ENCODE results near the gene ADGRG3. TPM values are rescaled to one million over a fixed set of nuclear protein-coding genes. Genes with fewer than 3 reads are reported as not detected.

ADGRG3 gene
- total RNA-seq, 1 experiment from 2014 or later, result not detected

DNA sequence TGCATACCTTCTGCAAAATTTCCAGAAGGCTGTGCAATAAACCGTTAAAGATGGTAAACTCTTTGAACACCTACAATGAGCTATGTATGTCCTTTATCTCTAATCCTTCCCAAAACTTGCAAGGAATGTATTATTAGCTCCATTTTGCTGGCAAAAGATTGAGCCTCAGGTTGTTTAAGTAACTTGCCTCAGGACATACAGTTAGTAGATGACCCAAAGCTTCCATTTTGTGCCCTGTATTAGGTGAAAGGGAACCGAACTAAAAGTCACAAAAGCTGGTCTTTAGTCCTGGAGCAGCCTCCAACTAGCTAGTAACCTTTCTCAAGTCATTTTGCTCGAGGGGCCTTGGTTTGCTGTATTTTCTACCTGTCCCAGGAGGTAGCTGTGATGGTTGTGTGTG is 4.3 kb downstream of the ADGRG3 start:
- H3K79me2 ChIP-seq (ENCODE audit: insufficient read depth, low read length), result no peaks in the 10 kb centered on the region
- DNase-seq (ENCODE audit: low read depth, low spot score) (no peak), ATAC-seq (no peak)
- H3K36me3 ChIP-seq (ENCODE audit: control insufficient read depth in 1 of 2, insufficient read depth in 2 of 2, low read length in 2 of 2), result no peaks in the 10 kb centered on the region
- no peaks in the 10 kb centered on the region for H3K9me3 ChIP-seq (ENCODE audit: control insufficient read depth in 1 of 2, insufficient read depth in 1 of 2, low read depth in 1 of 2, low read length in 2 of 2)
- no peak overlapping the region for H3K27ac ChIP-seq (ENCODE audit: low read depth, low read length)
- H2AFZ ChIP-seq (ENCODE audit: low read depth, low read length, poor library complexity, severe bottlenecking), result no peak overlapping the region
- H3K27me3 ChIP-seq (ENCODE audit: insufficient read depth, low read length), result peaks cover 6% of the 10 kb centered on the region; the same call in 1 of the 2 replicates
- no peak overlapping the region for H3K4me2 ChIP-seq (ENCODE audit: low read length)
- no peaks in the 10 kb centered on the region for H3K9me2 ChIP-seq (ENCODE audit: insufficient read depth)
- no peak overlapping the region for H3K4me3 ChIP-seq (replicated peaks in 1 of 2; ENCODE audit: low read depth in 1 of 2, low read length in 2 of 2)
- POLR2A ChIA-PET, result no interaction called here
- TF ChIP-seq ZNF274 (IDR thresholded peaks at IDR 0.05; ENCODE audit: low read depth, low read length), result no peak
- TF ChIP-seq, protein P1, sequence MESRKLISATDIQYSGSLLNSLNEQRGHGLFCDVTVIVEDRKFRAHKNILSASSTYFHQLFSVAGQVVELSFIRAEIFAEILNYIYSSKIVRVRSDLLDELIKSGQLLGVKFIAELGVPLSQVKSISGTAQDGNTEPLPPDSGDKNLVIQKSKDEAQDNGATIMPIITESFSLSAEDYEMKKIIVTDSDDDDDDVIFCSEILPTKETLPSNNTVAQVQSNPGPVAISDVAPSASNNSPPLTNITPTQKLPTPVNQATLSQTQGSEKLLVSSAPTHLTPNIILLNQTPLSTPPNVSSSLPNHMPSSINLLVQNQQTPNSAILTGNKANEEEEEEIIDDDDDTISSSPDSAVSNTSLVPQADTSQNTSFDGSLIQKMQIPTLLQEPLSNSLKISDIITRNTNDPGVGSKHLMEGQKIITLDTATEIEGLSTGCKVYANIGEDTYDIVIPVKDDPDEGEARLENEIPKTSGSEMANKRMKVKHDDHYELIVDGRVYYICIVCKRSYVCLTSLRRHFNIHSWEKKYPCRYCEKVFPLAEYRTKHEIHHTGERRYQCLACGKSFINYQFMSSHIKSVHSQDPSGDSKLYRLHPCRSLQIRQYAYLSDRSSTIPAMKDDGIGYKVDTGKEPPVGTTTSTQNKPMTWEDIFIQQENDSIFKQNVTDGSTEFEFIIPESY (IDR thresholded peaks at IDR 0.05; ENCODE audit: extremely low read depth, insufficient replicate concordance, low read length), result no peak
- no peak for TF ChIP-seq SP1 (IDR thresholded peaks at IDR 0.05; ENCODE audit: low read depth)
- TF ChIP-seq ZFX (IDR thresholded peaks at IDR 0.05), result no peak
- TF ChIP-seq, protein P2, sequence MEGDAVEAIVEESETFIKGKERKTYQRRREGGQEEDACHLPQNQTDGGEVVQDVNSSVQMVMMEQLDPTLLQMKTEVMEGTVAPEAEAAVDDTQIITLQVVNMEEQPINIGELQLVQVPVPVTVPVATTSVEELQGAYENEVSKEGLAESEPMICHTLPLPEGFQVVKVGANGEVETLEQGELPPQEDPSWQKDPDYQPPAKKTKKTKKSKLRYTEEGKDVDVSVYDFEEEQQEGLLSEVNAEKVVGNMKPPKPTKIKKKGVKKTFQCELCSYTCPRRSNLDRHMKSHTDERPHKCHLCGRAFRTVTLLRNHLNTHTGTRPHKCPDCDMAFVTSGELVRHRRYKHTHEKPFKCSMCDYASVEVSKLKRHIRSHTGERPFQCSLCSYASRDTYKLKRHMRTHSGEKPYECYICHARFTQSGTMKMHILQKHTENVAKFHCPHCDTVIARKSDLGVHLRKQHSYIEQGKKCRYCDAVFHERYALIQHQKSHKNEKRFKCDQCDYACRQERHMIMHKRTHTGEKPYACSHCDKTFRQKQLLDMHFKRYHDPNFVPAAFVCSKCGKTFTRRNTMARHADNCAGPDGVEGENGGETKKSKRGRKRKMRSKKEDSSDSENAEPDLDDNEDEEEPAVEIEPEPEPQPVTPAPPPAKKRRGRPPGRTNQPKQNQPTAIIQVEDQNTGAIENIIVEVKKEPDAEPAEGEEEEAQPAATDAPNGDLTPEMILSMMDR (IDR thresholded peaks at IDR 0.05 in 2 of 3, conservative IDR thresholded peaks at IDR 0.05 in 1 of 3; ENCODE audit: borderline replicate concordance in 1 of 3, insufficient read depth in 1 of 3, low read depth in 2 of 3, low read length in 2 of 3), result no peak
- TF ChIP-seq, protein P3, sequence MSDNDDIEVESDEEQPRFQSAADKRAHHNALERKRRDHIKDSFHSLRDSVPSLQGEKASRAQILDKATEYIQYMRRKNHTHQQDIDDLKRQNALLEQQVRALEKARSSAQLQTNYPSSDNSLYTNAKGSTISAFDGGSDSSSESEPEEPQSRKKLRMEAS (IDR thresholded peaks at IDR 0.05), result no peak
- TF ChIP-seq TCF7L2 (IDR thresholded peaks at IDR 0.05; ENCODE audit: borderline replicate concordance, extremely low read depth, insufficient read depth, insufficient read length), result no peak
- no peak for TF ChIP-seq CBX3 (IDR thresholded peaks at IDR 0.05; ENCODE audit: low read depth)
- no peak for TF ChIP-seq ELF1 (IDR thresholded peaks at IDR 0.05; ENCODE audit: borderline replicate concordance, low read depth)
- no peak for TF ChIP-seq EZH2 (IDR thresholded peaks at IDR 0.05)
- TF ChIP-seq SRF (IDR thresholded peaks at IDR 0.05; ENCODE audit: low read depth), result no peak
- no peak for TF ChIP-seq EZH2phosphoT487 (IDR thresholded peaks at IDR 0.05; ENCODE audit: borderline replicate concordance)
- TF ChIP-seq POLR2AphosphoS5 (IDR thresholded peaks at IDR 0.05; ENCODE audit: low read depth, low read length), result no peak
- no peak for TF ChIP-seq FOSL1 (IDR thresholded peaks at IDR 0.05; ENCODE audit: low read depth)
- no peak for TF ChIP-seq CEBPB (IDR thresholded peaks at IDR 0.05; ENCODE audit: low read depth)
- TF ChIP-seq, protein P4, sequence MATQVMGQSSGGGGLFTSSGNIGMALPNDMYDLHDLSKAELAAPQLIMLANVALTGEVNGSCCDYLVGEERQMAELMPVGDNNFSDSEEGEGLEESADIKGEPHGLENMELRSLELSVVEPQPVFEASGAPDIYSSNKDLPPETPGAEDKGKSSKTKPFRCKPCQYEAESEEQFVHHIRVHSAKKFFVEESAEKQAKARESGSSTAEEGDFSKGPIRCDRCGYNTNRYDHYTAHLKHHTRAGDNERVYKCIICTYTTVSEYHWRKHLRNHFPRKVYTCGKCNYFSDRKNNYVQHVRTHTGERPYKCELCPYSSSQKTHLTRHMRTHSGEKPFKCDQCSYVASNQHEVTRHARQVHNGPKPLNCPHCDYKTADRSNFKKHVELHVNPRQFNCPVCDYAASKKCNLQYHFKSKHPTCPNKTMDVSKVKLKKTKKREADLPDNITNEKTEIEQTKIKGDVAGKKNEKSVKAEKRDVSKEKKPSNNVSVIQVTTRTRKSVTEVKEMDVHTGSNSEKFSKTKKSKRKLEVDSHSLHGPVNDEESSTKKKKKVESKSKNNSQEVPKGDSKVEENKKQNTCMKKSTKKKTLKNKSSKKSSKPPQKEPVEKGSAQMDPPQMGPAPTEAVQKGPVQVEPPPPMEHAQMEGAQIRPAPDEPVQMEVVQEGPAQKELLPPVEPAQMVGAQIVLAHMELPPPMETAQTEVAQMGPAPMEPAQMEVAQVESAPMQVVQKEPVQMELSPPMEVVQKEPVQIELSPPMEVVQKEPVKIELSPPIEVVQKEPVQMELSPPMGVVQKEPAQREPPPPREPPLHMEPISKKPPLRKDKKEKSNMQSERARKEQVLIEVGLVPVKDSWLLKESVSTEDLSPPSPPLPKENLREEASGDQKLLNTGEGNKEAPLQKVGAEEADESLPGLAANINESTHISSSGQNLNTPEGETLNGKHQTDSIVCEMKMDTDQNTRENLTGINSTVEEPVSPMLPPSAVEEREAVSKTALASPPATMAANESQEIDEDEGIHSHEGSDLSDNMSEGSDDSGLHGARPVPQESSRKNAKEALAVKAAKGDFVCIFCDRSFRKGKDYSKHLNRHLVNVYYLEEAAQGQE (IDR thresholded peaks at IDR 0.05; ENCODE audit: low read depth), result no peak
- no peak for TF ChIP-seq JUND (IDR thresholded peaks at IDR 0.05)
- TF ChIP-seq POLR2A (IDR thresholded peaks at IDR 0.05; ENCODE audit: borderline replicate concordance, extremely low read depth, insufficient read depth, insufficient read length), result no peak
- TF ChIP-seq, protein P5, sequence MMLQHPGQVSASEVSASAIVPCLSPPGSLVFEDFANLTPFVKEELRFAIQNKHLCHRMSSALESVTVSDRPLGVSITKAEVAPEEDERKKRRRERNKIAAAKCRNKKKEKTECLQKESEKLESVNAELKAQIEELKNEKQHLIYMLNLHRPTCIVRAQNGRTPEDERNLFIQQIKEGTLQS (IDR thresholded peaks at IDR 0.05), result no peak
- no peak for TF ChIP-seq SIN3A (IDR thresholded peaks at IDR 0.05; ENCODE audit: low read depth)
- intact Hi-C loops (cut with micrococcal nuclease), result no loop called here
- CTCF ChIA-PET, result interaction anchor here (0.6 to 1.1 kb wide), 4 partner anchors 30 to 118 kb away, joined by 3 read pairs; no protein-coding TSS in a partner anchor
- H4K20me1 ChIP-seq (ENCODE audit: insufficient read depth), result no peaks in the 10 kb centered on the region
- no peak overlapping the region for H3K9ac ChIP-seq (ENCODE audit: low read length)
- BruUV-seq (replicated peaks), result no TSS peak
- RAD21 ChIA-PET (ENCODE audit: low non-redundant PET in 1 of 2, low total read pairs in 2 of 2, uncharacterized antibody in 2 of 2, unreplicated experiment in 2 of 2), result no interaction called here
- H3K4me1 ChIP-seq (ENCODE audit: control insufficient read depth in 1 of 2, insufficient read depth in 2 of 2, low read length in 2 of 2), result peaks cover 10 to 31% of the 10 kb centered on the region in 2 experiments

Data from HCT116 (cell line).